Measurements from ENCODE around the gene GNAO1.

Gene GNAO1

GRCh38 chr16:56266641-56267607 lies 75.6 kb downstream of the GNAO1 start:
- no peak for DNase-seq (ENCODE audit: low read depth in 1 of 2, low spot score in 1 of 2)
- H3K4me3 ChIP-seq (replicated peaks; ENCODE audit: insufficient read depth, low read length), result no peak overlapping the region
- H3K27me3 ChIP-seq (ENCODE audit: insufficient read depth, poor library complexity, severe bottlenecking), result peaks cover 9% of the 10 kb centered on the region
- no peak overlapping the region for H3K27ac ChIP-seq (replicated peaks)
- TF ChIP-seq POLR2AphosphoS5 (IDR thresholded peaks at IDR 0.05; ENCODE audit: low read depth) (no peak), REST (IDR thresholded peaks at IDR 0.05; ENCODE audit: insufficient replicate concordance, low read depth) (no peak), SPI1 (IDR thresholded peaks at IDR 0.05; ENCODE audit: borderline replicate concordance, low read depth) (no peak), GABPA (IDR thresholded peaks at IDR 0.05; ENCODE audit: low read depth) (no peak)
- TF ChIP-seq, protein P1, sequence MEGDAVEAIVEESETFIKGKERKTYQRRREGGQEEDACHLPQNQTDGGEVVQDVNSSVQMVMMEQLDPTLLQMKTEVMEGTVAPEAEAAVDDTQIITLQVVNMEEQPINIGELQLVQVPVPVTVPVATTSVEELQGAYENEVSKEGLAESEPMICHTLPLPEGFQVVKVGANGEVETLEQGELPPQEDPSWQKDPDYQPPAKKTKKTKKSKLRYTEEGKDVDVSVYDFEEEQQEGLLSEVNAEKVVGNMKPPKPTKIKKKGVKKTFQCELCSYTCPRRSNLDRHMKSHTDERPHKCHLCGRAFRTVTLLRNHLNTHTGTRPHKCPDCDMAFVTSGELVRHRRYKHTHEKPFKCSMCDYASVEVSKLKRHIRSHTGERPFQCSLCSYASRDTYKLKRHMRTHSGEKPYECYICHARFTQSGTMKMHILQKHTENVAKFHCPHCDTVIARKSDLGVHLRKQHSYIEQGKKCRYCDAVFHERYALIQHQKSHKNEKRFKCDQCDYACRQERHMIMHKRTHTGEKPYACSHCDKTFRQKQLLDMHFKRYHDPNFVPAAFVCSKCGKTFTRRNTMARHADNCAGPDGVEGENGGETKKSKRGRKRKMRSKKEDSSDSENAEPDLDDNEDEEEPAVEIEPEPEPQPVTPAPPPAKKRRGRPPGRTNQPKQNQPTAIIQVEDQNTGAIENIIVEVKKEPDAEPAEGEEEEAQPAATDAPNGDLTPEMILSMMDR (IDR thresholded peaks at IDR 0.05; ENCODE audit: insufficient read depth, low read length), result no peak

DNA sequence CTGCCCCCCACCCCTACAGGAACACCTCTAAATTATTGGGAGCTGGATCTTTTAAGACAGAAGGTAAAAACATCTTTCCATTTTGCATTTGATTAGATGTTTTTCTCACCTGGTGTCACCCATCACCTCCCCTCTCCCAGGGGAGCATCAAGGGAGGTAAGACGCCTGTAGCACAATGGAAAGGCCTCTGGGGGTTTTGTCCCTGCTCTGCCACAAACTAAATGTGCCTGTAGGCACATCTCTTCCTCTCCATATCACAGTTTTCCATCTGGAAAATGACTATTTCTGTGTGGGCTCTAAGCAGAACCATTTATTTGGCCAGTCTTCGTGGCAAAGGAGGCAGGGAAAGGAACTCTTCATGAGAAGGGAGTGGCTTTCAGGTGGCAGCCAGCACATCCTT lies 76.6 kb downstream of the GNAO1 start:
- no peak for TF ChIP-seq SPI1 (IDR thresholded peaks at IDR 0.05; ENCODE audit: borderline replicate concordance, low read depth)
- no peak for TF ChIP-seq POLR2AphosphoS5 (IDR thresholded peaks at IDR 0.05; ENCODE audit: low read depth)
- TF ChIP-seq, protein P1 (IDR thresholded peaks at IDR 0.05; ENCODE audit: insufficient read depth, low read length), result no peak
- TF ChIP-seq GABPA (IDR thresholded peaks at IDR 0.05; ENCODE audit: low read depth), result no peak
- no peak for TF ChIP-seq REST (IDR thresholded peaks at IDR 0.05; ENCODE audit: insufficient replicate concordance, low read depth)
- H3K4me3 ChIP-seq (replicated peaks; ENCODE audit: insufficient read depth, low read length), result no peak overlapping the region
- peaks cover 6% of the 10 kb centered on the region for H3K27me3 ChIP-seq (ENCODE audit: insufficient read depth, poor library complexity, severe bottlenecking)
- no peak overlapping the region for H3K27ac ChIP-seq (replicated peaks)
- no peak for DNase-seq (ENCODE audit: low read depth in 1 of 2, low spot score in 1 of 2)

- no peak for DNase-seq (ENCODE audit: low read depth in 1 of 2, low spot score in 1 of 2)
- peaks cover 3% of the 10 kb centered on the region for H3K27me3 ChIP-seq (ENCODE audit: insufficient read depth, poor library complexity, severe bottlenecking)
- H3K4me3 ChIP-seq (replicated peaks; ENCODE audit: insufficient read depth, low read length), result no peak overlapping the region
- no peak overlapping the region for H3K27ac ChIP-seq (replicated peaks)
- TF ChIP-seq REST (IDR thresholded peaks at IDR 0.05; ENCODE audit: insufficient replicate concordance, low read depth), result no peak
- TF ChIP-seq, protein P1 (IDR thresholded peaks at IDR 0.05; ENCODE audit: insufficient read depth, low read length), result no peak
- TF ChIP-seq SPI1 (IDR thresholded peaks at IDR 0.05; ENCODE audit: borderline replicate concordance, low read depth), result no peak
- no peak for TF ChIP-seq GABPA (IDR thresholded peaks at IDR 0.05; ENCODE audit: low read depth)
- TF ChIP-seq POLR2AphosphoS5 (IDR thresholded peaks at IDR 0.05; ENCODE audit: low read depth), result no peak
These were observed 77.5 kb downstream of the GNAO1 start for GRCh38 chr16:56268799-56269198.
